NB4 (cell line): Measurements from ENCODE around the gene MACROD2.
"Not testable (repeated sequence)": the region's sequence is repeated elsewhere in the genome, so short reads cannot be mapped to it uniquely, and the experiment has no call there.

Source experiments
- DNase-seq: peaks from one replicate; pipeline ENCODE4 v3.0.0; 2010; ENCODE audit warnings: low read depth
- H3K4me3 ChIP-seq: one replicate; pipeline ENCODE4 v1.5.1; 2011; ENCODE audit warnings: mild to moderate bottlenecking, low read depth, low read length, moderate library complexity
- MAX ChIP-seq: IDR thresholded peaks from 2 replicates; pipeline ENCODE4 v1.6.1; 2011; ENCODE audit warnings: low read depth, low read length
- MYC ChIP-seq: IDR thresholded peaks from 2 replicates; pipeline ENCODE4 v1.6.1; 2011; ENCODE audit warnings: low read depth, low read length
- POLR2A ChIP-seq: IDR thresholded peaks from 2 replicates; pipeline ENCODE4 v1.6.1; 2011; ENCODE audit warnings: mild to moderate bottlenecking; ENCODE audit not compliant: insufficient read length; ENCODE audit errors: extremely low read depth
- TF ChIP-seq, protein P1 (sequence below): IDR thresholded peaks from one replicate; pipeline ENCODE4 v1.5.1; 2012; ENCODE audit warnings: low read depth, low read length

The MACROD2 gene

GRCh38 chr20:14005996-14006395, 10.7 kb downstream of the MACROD2 start:
- DNase-seq = no peak
- H3K4me3 ChIP-seq = no peak overlapping the region
- TF ChIP-seq POLR2A = no peak
- TF ChIP-seq MYC = no peak
- no peak for TF ChIP-seq MAX
- TF ChIP-seq, protein P1, sequence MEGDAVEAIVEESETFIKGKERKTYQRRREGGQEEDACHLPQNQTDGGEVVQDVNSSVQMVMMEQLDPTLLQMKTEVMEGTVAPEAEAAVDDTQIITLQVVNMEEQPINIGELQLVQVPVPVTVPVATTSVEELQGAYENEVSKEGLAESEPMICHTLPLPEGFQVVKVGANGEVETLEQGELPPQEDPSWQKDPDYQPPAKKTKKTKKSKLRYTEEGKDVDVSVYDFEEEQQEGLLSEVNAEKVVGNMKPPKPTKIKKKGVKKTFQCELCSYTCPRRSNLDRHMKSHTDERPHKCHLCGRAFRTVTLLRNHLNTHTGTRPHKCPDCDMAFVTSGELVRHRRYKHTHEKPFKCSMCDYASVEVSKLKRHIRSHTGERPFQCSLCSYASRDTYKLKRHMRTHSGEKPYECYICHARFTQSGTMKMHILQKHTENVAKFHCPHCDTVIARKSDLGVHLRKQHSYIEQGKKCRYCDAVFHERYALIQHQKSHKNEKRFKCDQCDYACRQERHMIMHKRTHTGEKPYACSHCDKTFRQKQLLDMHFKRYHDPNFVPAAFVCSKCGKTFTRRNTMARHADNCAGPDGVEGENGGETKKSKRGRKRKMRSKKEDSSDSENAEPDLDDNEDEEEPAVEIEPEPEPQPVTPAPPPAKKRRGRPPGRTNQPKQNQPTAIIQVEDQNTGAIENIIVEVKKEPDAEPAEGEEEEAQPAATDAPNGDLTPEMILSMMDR = no peak

DNA sequence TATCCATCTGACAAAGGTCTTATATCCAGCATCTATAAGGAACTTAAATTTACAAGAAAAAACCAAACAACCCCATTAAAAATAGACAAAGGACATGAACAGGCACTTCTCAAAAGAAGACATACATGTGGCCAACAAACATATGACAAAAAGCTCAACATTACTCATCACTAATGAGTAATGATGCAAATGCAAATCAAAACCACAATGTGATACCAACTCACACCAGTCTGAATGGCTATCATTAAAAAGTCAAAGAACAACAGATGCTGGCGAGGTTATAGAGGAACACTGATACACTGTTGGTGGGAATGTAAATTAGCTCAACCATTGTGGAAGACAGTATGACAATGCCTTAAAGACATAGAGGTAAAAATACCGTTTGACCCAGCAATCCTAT, 13.9 kb downstream of the MACROD2 start:
- no peak for DNase-seq
- TF ChIP-seq, protein P1 = no peak
- TF ChIP-seq MAX = no peak

GRCh38 chr20:14012671-14013070, 17.4 kb downstream of the MACROD2 start:
- no peak for DNase-seq
- H3K4me3 ChIP-seq = no peak overlapping the region
- TF ChIP-seq, protein P1 = no peak
- TF ChIP-seq MAX (no peak), POLR2A (no peak), MYC (no peak)

More for the DNA sequence above, 13.9 kb downstream of the MACROD2 start:
- no peak overlapping the region for H3K4me3 ChIP-seq

GRCh38 chr20:14030991-14031390, 35.7 kb downstream of the MACROD2 start:
- H3K4me3 ChIP-seq = no peak overlapping the region
- TF ChIP-seq POLR2A (no peak), MYC (no peak), MAX (no peak)
- TF ChIP-seq, protein P1 = no peak
- no peak for DNase-seq

GRCh38 chr20:14033310-14033709, 38.0 kb downstream of the MACROD2 start:
- no peak overlapping the region for H3K4me3 ChIP-seq
- TF ChIP-seq MYC (no peak), MAX (no peak), POLR2A (no peak)
- TF ChIP-seq, protein P1 = no peak
- DNase-seq = no peak

- TF ChIP-seq MAX = no peak
- TF ChIP-seq POLR2A = no peak
- no peak for TF ChIP-seq MYC
- TF ChIP-seq, protein P1 = no peak
- no peak overlapping the region for H3K4me3 ChIP-seq
- DNase-seq = no peak
Measured at GRCh38 chr20:14036567-14036966, 41.3 kb downstream of the MACROD2 start.

GRCh38 chr20:14044712-14045276, 49.5 kb downstream of the MACROD2 start:
- H3K4me3 ChIP-seq, DNase-seq: not testable (repeated sequence)
